Natural killer cell (primary cell): Measurements from ENCODE around the gene CDC5L. TPM values are rescaled to one million over a fixed set of nuclear protein-coding genes. Genes with fewer than 3 reads are reported as not detected.

ENCODE experiments used
- ATAC-seq, 3 donors: fragments of 150-1000 bp in 2 of 3; fragments of 200-7000 bp in 1 of 3; cut with Tn5 transposase; 1 replicate in 1 of 3; 2 replicates in 2 of 3; pipeline ENCODE4 v1.10.0; 2021; ENCODE audit warnings: mild to moderate bottlenecking in 2 of 3, moderate library complexity in 2 of 3
- DNase-seq, 2 donors: peaks; one replicate each; pipeline versions ENCODE4 v3.0.0 to v3.0.0-alpha.2; 2013 to 2021; ENCODE audit warnings: mixed read lengths in 1 of 2
- H3K27ac ChIP-seq: one replicate; pipeline ENCODE4 v1.5.1; 2013; ENCODE audit warnings: mild to moderate bottlenecking, low read length
- H3K27me3 ChIP-seq: one replicate; pipeline ENCODE4 v1.6.1; 2013; ENCODE audit warnings: low read length; ENCODE audit not compliant: control insufficient read depth, insufficient read depth
- H3K36me3 ChIP-seq: one replicate; pipeline ENCODE4 v1.6.1; 2013; ENCODE audit warnings: low read length; ENCODE audit not compliant: control insufficient read depth, insufficient read depth
- H3K4me1 ChIP-seq: one replicate; pipeline ENCODE4 v1.6.1; 2013; ENCODE audit warnings: low read length; ENCODE audit not compliant: control insufficient read depth, insufficient read depth
- H3K4me3 ChIP-seq: one replicate; pipeline ENCODE4 v1.5.1; 2013; ENCODE audit warnings: low read length
- H3K9me3 ChIP-seq: one replicate; pipeline ENCODE4 v1.6.1; 2013; ENCODE audit warnings: low read length; ENCODE audit not compliant: control insufficient read depth, insufficient read depth
- H3K27ac Mint-ChIP-seq, 2 donors: one replicate each; pipeline ENCODE4 v1.8.0; 2022; ENCODE audit warnings: mild to moderate bottlenecking in 2 of 2, mixed read lengths in 2 of 2, moderate library complexity in 1 of 2
- H3K27me3 Mint-ChIP-seq, 2 donors: one replicate each; pipeline ENCODE4 v1.8.0; 2022; ENCODE audit warnings: low read depth in 2 of 2, mixed read lengths in 2 of 2
- H3K36me3 Mint-ChIP-seq: one replicate; pipeline ENCODE4 v1.8.0; 2022; ENCODE audit warnings: mixed read lengths
- H3K4me1 Mint-ChIP-seq, 2 donors: one replicate each; pipeline ENCODE4 v1.8.0; 2022; ENCODE audit warnings: mixed read lengths in 2 of 2
- H3K4me3 Mint-ChIP-seq: one replicate; pipeline ENCODE4 v1.8.0; 2022; ENCODE audit warnings: mild to moderate bottlenecking, moderate library complexity, mixed read lengths
- H3K9me3 Mint-ChIP-seq, 2 donors: one replicate each; pipeline ENCODE4 v1.8.0; 2022; ENCODE audit warnings: mixed read lengths in 2 of 2
- CTCF ChIP-seq: fragments of 200-600 bp; IDR thresholded peaks from one replicate; pipeline ENCODE4 v1.8.0; 2022; ENCODE audit warnings: antibody characterized with exemption
- WGBS: methylation state at CpG from one replicate; pipeline ENCODE4 v1.1.7; 2013; ENCODE audit warnings: missing lambda C conversion rate; ENCODE audit not compliant: insufficient coverage; 5-methylcytosine and 5-hydroxymethylcytosine counted together
- intact Hi-C: fragments of 100-400 bp; cut with micrococcal nuclease; formaldehyde crosslinking; loops from one replicate; pipeline ENCODE4 v1.14.2; 2022
- total RNA-seq, 4 donors: library from RNA; stranded (reverse); fragments of 120-200 nt in 1 of 4; gene quantifications; one replicate each; pipeline versions ENCODE4 v1.2.3 to v1.2.4, GENCODE V29; 2013 to 2022

CDC5L gene
- total RNA-seq, 3 donors from 2014 or later (not counting 1 experiment from before 2014, with no cell fraction given): 22.0 to 25.0 (median 24.9) TPM

DNA sequence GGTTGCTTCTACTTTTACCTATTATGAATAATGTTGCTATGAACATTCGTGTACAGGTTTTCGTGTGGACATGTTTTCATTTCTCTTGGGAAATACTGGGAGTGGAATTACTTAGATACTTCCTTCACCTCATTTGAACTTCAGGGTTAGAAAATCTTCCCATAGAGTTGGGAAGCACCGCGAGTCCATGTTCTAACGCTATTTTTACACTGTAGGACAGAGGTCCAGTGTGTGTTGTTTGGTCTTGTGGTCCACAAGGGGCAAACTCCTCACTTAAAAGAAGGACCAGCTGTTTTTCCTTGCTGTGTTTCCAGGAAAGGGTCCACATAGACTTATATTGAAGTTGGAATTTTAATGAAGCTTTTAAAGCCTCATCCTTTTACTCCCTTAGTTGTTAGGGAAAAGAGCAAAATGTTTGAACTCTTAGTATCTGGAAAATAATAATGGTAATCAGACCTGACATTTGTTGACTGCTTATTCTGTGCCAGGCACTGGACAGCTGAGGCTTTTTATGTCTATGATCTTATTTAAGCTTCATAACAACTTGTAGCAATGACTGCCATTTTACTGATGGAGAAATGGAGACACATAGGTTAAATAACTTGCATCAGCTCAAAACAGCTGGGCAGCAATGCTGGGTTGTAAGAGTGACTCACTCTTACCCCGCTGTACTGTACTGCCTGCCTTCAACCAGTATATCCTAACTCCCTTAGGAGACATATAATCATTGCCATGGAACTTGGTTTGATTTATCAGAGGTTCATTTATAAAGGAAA, 52.0 kb downstream of the CDC5L start:
- Mint-ChIP-seq H3K4me1 (peaks cover 29 to 38% of the 10 kb centered on the region in 2 donors), H3K27me3 (no peaks in the 10 kb centered on the region), H3K27ac (no peak overlapping the region), H3K9me3 (peaks cover 10 to 15% of the 10 kb centered on the region in 2 donors), H3K4me3 (no peak overlapping the region), H3K36me3 (peaks cover 14% of the 10 kb centered on the region)
- no peak for TF ChIP-seq CTCF
- H3K27ac ChIP-seq: no peak overlapping the region
- ATAC-seq (no peak), DNase-seq (no peak)
- WGBS: 100% methylated on average over 3 of the region's 6 CpGs
- H3K4me1 ChIP-seq: no peaks in the 10 kb centered on the region
- H3K4me3 ChIP-seq: no peak overlapping the region
- no peaks in the 10 kb centered on the region for H3K27me3 ChIP-seq
- intact Hi-C loops: no loop called here
- peaks cover 16% of the 10 kb centered on the region for H3K36me3 ChIP-seq
- peaks cover 4% of the 10 kb centered on the region for H3K9me3 ChIP-seq

DNA sequence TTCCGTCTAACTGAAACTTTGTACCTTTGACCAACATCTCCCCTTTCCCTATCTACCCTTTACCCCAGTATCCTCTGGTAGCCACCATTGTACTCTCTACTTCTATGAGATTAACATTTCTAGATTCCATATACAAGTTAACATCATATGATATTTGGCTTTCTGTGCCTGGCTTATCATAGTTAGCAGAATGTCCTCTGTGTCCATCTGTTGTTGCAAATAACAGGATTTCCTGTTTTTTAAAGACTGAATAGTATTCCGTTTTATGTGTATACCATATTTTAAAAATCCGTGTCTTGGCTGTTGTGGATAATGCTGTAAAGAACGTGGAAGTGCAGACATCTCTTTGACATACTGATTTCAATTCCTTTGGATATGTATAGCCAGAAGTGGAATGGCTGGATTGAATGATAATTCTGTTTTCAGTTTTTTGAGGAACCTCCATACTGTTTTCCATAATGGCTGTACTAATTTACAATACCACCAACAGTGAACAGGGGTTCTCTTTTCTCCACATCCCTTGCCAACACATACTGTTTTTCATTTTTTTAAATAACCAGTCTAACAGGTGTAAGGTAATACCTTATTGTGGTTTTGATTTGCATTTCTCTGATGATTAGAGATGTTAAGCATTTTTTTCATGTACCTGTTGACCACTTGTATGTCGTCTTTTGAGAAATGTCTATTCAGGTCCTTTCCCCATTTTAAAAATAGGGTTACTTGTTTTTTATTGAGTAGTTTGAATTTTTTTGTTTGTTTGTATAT, 53.8 kb downstream of the CDC5L start:
- TF ChIP-seq CTCF: no peak
- Histone ChIP-seq H3K27me3 (no peaks in the 10 kb centered on the region), H3K36me3 (peaks cover 23% of the 10 kb centered on the region), H3K27ac (no peak overlapping the region), H3K4me3 (no peak overlapping the region), H3K4me1 (no peaks in the 10 kb centered on the region), H3K9me3 (peaks cover 4% of the 10 kb centered on the region)
- no peaks in the 10 kb centered on the region for H3K27me3 Mint-ChIP-seq
- H3K27ac Mint-ChIP-seq: no peak overlapping the region
- peaks cover 10 to 15% of the 10 kb centered on the region in 2 donors for H3K9me3 Mint-ChIP-seq
- no peak for ATAC-seq
- DNase-seq: no peak
- intact Hi-C loops: no loop called here
- H3K4me1 Mint-ChIP-seq: peaks cover 23 to 35% of the 10 kb centered on the region in 2 donors
- H3K4me3 Mint-ChIP-seq: no peak overlapping the region
- WGBS: 97% methylated on average over 5 of the region's 5 CpGs
- peaks cover 14% of the 10 kb centered on the region for H3K36me3 Mint-ChIP-seq

GRCh38 chr6:44442236-44442635, 54.7 kb downstream of the CDC5L start:
- DNase-seq (no peak), ATAC-seq (no peak)
- no peak overlapping the region for H3K27ac ChIP-seq
- H3K36me3 Mint-ChIP-seq: peaks cover 16% of the 10 kb centered on the region
- H3K27me3 Mint-ChIP-seq: no peaks in the 10 kb centered on the region
- intact Hi-C loops: no loop called here
- H3K36me3 ChIP-seq: peaks cover 32% of the 10 kb centered on the region
- no peaks in the 10 kb centered on the region for H3K4me1 ChIP-seq
- H3K27ac Mint-ChIP-seq: no peak overlapping the region
- no peaks in the 10 kb centered on the region for H3K27me3 ChIP-seq
- peaks cover 23 to 27% of the 10 kb centered on the region in 2 donors for H3K4me1 Mint-ChIP-seq
- no peak overlapping the region for H3K4me3 Mint-ChIP-seq
- peaks cover 4% of the 10 kb centered on the region for H3K9me3 ChIP-seq
- no peak overlapping the region for H3K4me3 ChIP-seq
- no CpG with 5 or more reads among the region's 1 CpG for WGBS
- no peak for TF ChIP-seq CTCF
- H3K9me3 Mint-ChIP-seq: peaks cover 10 to 15% of the 10 kb centered on the region in 2 donors
